ENCODE data around the gene RIMOC1.

DNA sequence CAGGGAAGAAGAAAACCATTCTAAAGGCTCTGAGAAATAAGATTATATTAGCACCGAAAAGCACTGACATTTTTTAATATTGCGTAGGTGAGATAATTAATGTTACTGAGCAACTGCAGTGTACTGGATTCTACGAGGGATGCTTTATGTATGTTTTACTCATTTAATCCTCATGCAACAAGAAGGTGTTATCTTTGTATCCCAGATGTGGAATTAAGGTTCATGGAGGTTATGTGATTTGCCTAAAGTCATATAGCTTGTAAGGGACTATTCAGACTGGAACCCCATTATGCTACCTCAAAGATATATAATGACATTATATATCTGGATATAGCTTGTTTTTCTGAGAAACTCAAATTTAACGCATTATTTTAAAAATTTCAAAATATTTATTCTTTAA, 23.5 kb downstream of the RIMOC1 start:
- TF ChIP-seq, protein P1, sequence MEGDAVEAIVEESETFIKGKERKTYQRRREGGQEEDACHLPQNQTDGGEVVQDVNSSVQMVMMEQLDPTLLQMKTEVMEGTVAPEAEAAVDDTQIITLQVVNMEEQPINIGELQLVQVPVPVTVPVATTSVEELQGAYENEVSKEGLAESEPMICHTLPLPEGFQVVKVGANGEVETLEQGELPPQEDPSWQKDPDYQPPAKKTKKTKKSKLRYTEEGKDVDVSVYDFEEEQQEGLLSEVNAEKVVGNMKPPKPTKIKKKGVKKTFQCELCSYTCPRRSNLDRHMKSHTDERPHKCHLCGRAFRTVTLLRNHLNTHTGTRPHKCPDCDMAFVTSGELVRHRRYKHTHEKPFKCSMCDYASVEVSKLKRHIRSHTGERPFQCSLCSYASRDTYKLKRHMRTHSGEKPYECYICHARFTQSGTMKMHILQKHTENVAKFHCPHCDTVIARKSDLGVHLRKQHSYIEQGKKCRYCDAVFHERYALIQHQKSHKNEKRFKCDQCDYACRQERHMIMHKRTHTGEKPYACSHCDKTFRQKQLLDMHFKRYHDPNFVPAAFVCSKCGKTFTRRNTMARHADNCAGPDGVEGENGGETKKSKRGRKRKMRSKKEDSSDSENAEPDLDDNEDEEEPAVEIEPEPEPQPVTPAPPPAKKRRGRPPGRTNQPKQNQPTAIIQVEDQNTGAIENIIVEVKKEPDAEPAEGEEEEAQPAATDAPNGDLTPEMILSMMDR (IDR thresholded peaks at IDR 0.05; ENCODE audit: low read length): no peak
- TF ChIP-seq EZH2 (optimal IDR thresholded peaks at IDR 0.05; ENCODE audit: low read depth, low read length): no peak
- TF ChIP-seq EZH2phosphoT487 (IDR thresholded peaks at IDR 0.05; ENCODE audit: low read length): no peak

All from MM.1S (cell line).